Type B pancreatic cell (in vitro differentiated cells): ENCODE measurements around the gene AREL1. TPM values are rescaled to one million over a fixed set of nuclear protein-coding genes. Genes with fewer than 3 reads are reported as not detected.
A peak's percentile ranks its signal among the peaks of the same experiment; 100 is the strongest.

Experiments
- DNase-seq: peaks from one replicate; pipeline ENCODE4 v3.0.0; 2021; ENCODE audit warnings: mixed read lengths; ENCODE audit not compliant: unreplicated experiment; ENCODE audit errors: extremely low spot score
- H3K27ac Mint-ChIP-seq: 2 replicates; pipeline ENCODE4 v1.8.0; 2021; ENCODE audit warnings: mild to moderate bottlenecking, mixed read lengths
- H3K27me3 Mint-ChIP-seq: 2 replicates; pipeline ENCODE4 v1.8.0; 2021; ENCODE audit warnings: mixed read lengths
- H3K36me3 Mint-ChIP-seq: 2 replicates; pipeline ENCODE4 v1.8.0; 2021; ENCODE audit warnings: mixed read lengths
- H3K4me1 Mint-ChIP-seq: one replicate; pipeline ENCODE4 v1.8.0; 2021; ENCODE audit warnings: mixed read lengths; ENCODE audit not compliant: unreplicated experiment
- H3K4me3 Mint-ChIP-seq: 2 replicates; pipeline ENCODE4 v1.8.0; 2021; ENCODE audit warnings: mild to moderate bottlenecking, mixed read lengths
- H3K9me3 Mint-ChIP-seq: 2 replicates; pipeline ENCODE4 v1.8.0; 2021; ENCODE audit warnings: mixed read lengths
- total RNA-seq: library from RNA; stranded (reverse); gene quantifications from 2 replicates; pipeline ENCODE4 v1.2.1, GENCODE V29; 2021; ENCODE audit warnings: low replicate concordance
- TF ChIP-seq, protein P1 (sequence below): fragments of 200-600 bp; sonication (generic); conservative IDR thresholded peaks from 2 replicates; pipeline ENCODE4 v1.5.0; 2021; ENCODE audit warnings: antibody characterized with exemption, mild to moderate bottlenecking

AREL1 gene
- total RNA-seq, 1 donor from 2014 or later, result 41.5 TPM

- Mint-ChIP-seq H3K9me3 (no peaks in the 10 kb centered on the region), H3K4me1 (peaks cover 9% of the 10 kb centered on the region), H3K4me3 (no peak overlapping the region), H3K27ac (no peak overlapping the region), H3K27me3 (no peaks in the 10 kb centered on the region), H3K36me3 (peaks cover 39% of the 10 kb centered on the region)
- TF ChIP-seq, protein P1, sequence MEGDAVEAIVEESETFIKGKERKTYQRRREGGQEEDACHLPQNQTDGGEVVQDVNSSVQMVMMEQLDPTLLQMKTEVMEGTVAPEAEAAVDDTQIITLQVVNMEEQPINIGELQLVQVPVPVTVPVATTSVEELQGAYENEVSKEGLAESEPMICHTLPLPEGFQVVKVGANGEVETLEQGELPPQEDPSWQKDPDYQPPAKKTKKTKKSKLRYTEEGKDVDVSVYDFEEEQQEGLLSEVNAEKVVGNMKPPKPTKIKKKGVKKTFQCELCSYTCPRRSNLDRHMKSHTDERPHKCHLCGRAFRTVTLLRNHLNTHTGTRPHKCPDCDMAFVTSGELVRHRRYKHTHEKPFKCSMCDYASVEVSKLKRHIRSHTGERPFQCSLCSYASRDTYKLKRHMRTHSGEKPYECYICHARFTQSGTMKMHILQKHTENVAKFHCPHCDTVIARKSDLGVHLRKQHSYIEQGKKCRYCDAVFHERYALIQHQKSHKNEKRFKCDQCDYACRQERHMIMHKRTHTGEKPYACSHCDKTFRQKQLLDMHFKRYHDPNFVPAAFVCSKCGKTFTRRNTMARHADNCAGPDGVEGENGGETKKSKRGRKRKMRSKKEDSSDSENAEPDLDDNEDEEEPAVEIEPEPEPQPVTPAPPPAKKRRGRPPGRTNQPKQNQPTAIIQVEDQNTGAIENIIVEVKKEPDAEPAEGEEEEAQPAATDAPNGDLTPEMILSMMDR, result no peak
- no peak for DNase-seq
These were observed 26.8 kb downstream of the AREL1 start for GRCh38 chr14:74685921-74686678.

- Mint-ChIP-seq H3K9me3 (no peaks in the 10 kb centered on the region), H3K4me3 (no peak overlapping the region), H3K4me1 (peaks cover 9% of the 10 kb centered on the region), H3K27me3 (no peaks in the 10 kb centered on the region), H3K27ac (no peak overlapping the region), H3K36me3 (peaks cover 32% of the 10 kb centered on the region)
- TF ChIP-seq, protein P1, result no peak
- DNase-seq, result no peak
These were observed 27.8 kb downstream of the AREL1 start for GRCh38 chr14:74685056-74685455.

DNA sequence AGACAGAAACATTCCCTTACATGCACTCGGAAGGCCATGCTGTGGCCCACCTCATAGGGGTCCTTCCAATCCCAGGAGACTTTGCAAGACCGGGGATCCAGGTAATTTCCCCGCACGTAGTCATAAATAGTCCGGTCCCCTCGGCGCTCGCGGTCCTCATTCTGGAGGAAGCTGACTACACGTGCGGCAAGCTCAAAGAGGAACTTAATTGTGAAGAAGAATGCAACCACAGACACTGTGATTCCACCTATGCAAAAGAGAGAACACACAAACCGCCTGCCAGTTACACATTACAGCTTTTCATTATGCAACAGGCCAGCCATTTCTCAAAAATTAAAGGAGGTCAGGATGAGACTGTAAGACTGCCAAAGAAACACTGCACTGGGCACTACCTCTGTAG is 28.4 kb downstream of the AREL1 start:
- Mint-ChIP-seq H3K27ac (no peak overlapping the region), H3K4me1 (peaks cover 9% of the 10 kb centered on the region), H3K9me3 (no peaks in the 10 kb centered on the region), H3K36me3 (peaks cover 32% of the 10 kb centered on the region), H3K4me3 (no peak overlapping the region), H3K27me3 (no peaks in the 10 kb centered on the region)
- TF ChIP-seq, protein P1, result no peak
- DNase-seq, result no peak

DNA sequence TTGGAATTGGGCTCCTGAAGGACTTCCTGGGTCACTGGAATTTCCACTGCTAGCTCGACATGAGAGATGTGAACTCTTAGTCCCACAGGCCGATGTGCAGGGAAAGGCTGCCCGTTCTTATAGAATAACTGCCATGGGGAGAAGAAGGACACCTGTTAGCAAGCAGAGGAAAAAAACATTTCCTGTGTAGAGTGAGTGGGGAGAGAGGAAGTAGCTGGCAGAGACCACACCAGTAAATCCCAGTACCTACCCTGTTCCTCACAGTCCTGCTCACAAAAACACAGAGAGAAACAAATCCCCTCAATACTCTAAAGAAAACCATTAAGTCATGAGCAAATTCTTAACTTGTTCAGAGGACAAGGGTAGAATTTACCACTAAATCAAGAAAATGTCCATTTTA is 29.5 kb downstream of the AREL1 start:
- peaks cover 25% of the 10 kb centered on the region for H3K36me3 Mint-ChIP-seq

DNA sequence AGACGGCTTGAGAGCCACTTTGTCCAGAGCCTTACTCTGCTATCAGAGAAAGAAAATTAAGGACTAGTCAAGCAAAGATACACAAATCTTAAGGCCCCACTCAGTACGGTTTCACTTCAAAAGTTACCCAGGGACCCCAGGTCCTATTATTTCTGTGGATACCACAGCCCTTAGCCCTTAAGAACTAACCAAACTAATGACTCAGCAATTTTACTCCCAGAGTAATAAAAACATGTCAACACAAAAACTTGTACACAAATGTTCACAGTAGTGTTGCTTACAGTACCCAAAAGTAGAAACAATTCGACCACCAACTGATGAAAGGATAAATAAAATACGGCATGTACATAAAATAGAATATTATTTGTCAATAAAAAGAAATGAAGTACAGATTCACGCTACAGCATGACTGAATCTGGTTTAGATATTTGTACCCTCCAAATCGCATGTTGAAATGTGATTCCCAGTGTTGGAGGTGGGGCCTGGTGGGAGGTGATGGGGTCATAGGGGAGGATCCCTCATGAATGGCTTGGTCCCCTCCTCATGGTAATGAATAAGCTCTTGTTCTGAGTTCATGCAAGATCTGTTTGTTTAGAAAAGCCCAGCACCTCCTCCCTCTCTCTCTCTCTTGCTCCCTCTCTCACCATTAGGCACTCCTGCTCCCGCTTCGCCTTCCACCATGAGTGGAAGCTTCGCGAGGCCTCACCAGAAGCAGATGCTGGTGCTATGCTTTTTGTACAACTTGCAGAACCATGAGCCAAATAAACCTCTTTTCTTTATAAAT is 30.5 kb downstream of the AREL1 start:
- DNase-seq, result no peak
- TF ChIP-seq, protein P1, result no peak

More for the DNA sequence above, 29.5 kb downstream of the AREL1 start:
- Mint-ChIP-seq H3K4me3 (no peak overlapping the region), H3K9me3 (no peaks in the 10 kb centered on the region), H3K27ac (no peak overlapping the region), H3K27me3 (no peaks in the 10 kb centered on the region), H3K4me1 (peaks cover 9% of the 10 kb centered on the region)
- no peak for DNase-seq
- TF ChIP-seq, protein P1, result no peak

More for the DNA sequence above, 30.5 kb downstream of the AREL1 start:
- Mint-ChIP-seq H3K9me3 (no peaks in the 10 kb centered on the region), H3K4me1 (peaks cover 9% of the 10 kb centered on the region), H3K27ac (peak overlapping the region; percentile 12), H3K4me3 (no peak overlapping the region), H3K36me3 (peaks cover 22% of the 10 kb centered on the region), H3K27me3 (no peaks in the 10 kb centered on the region)
